Myocyte (in vitro differentiated cells): ENCODE measurements around the gene OVAAL. TPM values are rescaled to one million over a fixed set of nuclear protein-coding genes. Genes with fewer than 3 reads are reported as not detected.
A peak's percentile ranks its signal among the peaks of the same experiment; 100 is the strongest.

Source experiments
- DNase-seq: peaks from one replicate; pipeline ENCODE4 v3.0.0-alpha.2; 2012; ENCODE audit warnings: low read depth
- total RNA-seq: library from RNA; depleted of rRNA; stranded (reverse); fragments of >200 nt; gene quantifications from 2 replicates; pipeline ENCODE4 v1.2.3, GENCODE V29; 2014

OVAAL gene
- total RNA-seq, 1 donor from 2014 or later, result 3.3 TPM

- no peak for DNase-seq
These were observed 44.6 kb downstream of the OVAAL start for GRCh38 chr1:180603223-180603849.

- DNase-seq, result no peak
These were observed 45.1 kb downstream of the OVAAL start for GRCh38 chr1:180603850-180604226.

- no peak for DNase-seq
These were observed 47.4 kb downstream of the OVAAL start for GRCh38 chr1:180606155-180606554.

GRCh38 chr1:180609643-180610555 lies 51.1 kb downstream of the OVAAL start:
- DNase-seq, result no peak

- DNase-seq, result no peak
These were observed 51.8 kb downstream of the OVAAL start for GRCh38 chr1:180610556-180611015.

- peak; percentile 40 for DNase-seq
These were observed 52.5 kb downstream of the OVAAL start for GRCh38 chr1:180611016-180611930.

GRCh38 chr1:180612632-180613031 lies 53.9 kb downstream of the OVAAL start:
- no peak for DNase-seq

GRCh38 chr1:180614730-180615129 lies 56.0 kb downstream of the OVAAL start:
- DNase-seq, result peak; percentile 70

- no peak for DNase-seq
These were observed 56.9 kb downstream of the OVAAL start for GRCh38 chr1:180615493-180616290.

Other genes with a start within 250 kb of the OVAAL start
- 59.2 and 61.0 TPM in 2 replicates for gene ACBD6, start 56.4 kb upstream of the OVAAL start, total RNA-seq
- 25.3 and 30.4 TPM in 2 replicates for gene XPR1, start 73.1 kb downstream of the OVAAL start, total RNA-seq